ENCODE data around the gene CDH10.

Gene CDH10

DNA sequence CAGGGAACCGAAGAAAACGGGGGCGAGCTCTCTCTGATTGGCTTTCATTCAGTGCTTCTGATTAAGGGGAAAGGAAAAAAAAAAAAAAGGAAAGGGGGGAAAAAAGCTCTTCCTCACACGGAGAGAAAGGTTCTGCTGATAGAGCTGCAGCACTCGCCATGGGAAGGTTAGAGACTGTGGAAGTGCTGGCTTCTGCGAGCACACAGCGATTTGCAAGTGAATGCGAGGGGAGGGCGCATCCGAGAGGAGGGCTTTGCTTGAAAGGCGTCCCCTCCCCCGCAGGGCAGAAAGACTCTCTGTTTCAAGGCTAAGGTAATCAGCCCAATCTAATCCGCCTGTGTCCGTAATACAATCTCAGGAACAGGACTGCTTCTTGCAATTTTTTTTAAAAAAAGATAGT, at the start of gene CDH10:
Gene CDH10, minus strand, starts transcription at position 218 of the 400 bp plus-strand sequence. CDS start 51,488 bp downstream, outside the sequence.
- no peak for DNase-seq

DNA sequence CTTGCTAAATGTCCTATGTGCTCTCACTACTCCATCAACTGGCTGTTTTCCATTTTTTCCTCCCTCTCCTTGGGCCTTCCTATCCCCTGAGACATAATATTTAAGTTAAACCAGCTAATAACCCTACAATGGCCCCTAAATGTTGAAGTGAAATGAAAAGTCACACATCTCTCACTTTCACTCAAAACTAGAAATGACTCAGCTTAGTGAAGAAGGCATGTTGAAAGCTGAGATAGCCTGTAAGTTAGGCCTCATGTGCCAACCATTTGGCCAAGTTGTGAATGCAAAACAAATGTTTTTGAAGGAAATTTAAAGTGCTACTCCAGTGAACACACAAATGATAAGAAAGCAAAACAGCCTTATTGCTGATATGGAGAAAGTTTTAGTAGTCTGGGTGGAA, 48.8 kb upstream of the CDH10 start:
- no peak for DNase-seq

DNA sequence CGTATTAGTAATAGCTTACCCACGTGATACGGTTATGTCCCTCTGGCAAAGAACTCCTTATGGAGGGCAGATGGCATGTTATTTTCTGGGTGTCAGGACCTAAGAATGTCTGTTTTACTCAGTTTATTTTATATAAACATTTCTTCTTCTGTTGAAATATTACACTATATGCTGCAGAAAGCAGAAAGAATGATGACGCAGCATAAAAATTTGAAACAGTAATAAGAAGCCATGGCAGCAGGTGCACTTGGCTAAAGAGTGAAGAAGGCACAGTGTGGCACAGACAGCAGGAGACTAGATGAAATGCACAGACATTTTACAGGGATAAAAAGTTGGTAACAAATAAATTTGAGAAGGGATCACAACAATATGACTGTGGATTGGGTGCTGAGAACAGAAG, 46.3 kb upstream of the CDH10 start:
- no peak for DNase-seq

DNA sequence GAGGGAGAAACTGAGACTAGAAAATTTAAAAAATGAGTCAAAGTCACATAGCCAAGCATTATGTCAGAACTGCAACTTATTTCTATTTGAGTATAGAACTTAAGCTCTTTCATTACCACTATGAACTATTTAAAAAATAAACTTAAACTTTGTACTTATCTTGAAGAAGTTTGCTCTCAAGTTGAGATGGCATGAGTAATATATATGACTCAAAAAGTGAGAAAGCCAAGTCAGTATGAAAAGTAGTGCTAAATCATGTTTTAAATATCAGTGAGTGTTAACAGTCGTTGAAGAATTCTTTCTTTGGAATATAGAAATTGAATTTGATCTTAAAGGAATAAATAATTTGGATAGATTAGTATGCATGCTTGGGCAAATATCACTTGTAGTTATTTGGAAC, 36.3 kb upstream of the CDH10 start:
- no peak for DNase-seq

DNA sequence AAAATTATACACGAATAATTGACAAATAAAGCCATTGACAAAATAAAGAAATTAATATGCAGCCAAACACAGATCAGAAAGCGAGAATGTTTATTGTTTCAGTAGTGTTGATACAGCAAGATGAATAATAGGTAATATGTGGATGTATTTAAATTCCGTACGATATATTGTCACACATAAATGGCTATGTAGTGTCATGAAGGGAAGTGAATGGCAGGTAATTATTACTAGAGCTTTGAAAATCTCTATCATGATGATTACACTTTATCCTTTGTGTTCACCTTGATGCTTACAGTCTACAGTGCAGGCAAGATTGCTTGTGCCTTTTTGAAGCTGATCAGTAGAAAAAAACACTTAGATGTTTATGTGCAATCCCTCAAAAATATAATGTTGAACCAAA, 23.3 kb upstream of the CDH10 start:
- no peak for DNase-seq

DNA sequence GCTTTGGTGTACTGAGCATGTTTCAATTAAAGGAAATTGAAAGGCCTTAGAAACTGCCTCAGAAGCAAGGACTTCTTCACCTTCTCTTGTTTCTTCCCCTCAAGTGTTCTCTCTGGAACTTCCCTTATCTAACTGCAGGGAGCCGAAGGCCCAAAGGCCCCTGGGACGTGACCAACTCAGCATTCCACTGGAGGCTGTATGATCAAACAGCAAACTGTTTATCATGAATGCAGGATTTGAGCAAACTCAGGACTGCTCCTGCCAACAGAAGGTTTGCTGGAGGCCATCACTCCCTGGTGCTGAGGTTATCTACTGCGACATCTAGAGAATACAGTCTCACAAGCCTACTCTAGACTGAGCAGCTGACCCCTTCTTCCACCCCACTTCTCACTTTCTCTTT, 4.8 kb upstream of the CDH10 start:
- DNase-seq, result no peak

DNA sequence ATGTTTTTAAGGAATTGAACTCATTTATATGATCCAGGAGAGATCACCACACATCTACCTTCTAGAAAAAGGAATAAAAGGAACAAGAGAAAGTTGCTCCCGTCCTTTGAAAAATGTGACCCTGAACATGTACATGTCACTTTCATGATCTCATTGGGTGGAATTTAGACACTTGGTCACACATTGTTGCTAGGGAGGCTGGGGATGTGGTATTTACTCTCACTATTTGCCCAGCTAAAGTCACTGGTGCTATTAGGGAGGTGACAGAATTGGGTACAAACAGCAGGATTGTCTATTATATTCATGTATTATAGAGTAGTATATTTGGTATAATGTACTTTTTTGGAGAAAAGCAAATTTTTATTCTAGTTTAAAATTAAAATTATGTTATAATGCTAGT, 2.1 kb upstream of the CDH10 start:
- no peak for DNase-seq

DNA sequence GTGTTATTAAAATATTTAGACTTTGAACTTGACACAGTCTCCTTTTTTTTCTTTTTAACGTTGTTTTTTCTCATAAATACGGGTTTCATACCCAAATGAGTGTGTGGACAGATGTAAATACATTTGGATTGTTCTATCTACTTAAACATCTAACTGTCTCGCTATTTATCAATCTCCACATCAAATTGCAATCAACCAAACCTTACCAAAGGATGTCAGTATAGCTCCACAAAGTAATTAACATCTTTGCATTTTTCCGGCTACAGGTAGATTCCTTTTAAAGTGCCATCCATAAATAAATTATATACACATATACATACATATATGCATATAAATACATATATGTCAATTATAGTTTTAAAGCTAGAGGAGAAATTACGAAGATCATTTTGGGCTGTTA, 705 bp upstream of the CDH10 start:
- DNase-seq, result no peak

DNA sequence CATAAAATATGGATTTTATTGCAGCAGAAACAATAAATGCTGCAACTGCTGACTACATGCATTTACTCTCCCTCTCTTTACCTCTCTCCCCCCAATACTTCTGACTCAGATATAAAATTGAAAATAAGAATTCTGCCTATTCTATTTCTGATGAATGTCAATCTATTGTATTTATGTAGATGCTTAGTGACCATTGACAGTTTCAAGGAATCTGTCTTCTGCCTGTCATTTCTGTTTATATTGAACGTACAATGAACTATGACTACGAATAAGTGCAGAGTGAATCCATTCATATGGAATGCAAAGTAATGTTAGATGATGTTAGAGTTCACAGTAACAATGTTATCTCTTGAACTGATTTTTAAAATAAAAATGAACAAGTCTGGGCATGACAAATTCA, 898 bp downstream of the CDH10 start:
- DNase-seq, result no peak

DNA sequence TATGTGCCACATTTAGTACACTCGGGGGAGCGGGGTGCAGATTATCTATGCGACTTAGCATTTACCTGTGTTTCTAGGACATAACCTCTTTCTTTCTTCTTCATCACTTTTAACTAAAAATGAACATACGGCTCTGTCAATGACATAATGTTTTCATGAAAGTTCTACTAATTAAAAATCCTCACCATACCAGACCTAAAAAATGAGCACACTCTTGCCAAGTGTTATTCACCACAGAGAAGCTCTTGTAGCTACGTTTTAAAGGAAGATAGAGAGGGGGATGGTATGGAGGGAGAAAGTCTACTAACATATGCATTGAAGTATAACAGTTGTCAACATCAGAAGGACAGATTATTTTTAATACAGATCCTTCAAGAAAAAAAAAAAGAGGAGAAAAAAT, 1.6 kb downstream of the CDH10 start:
- no peak for DNase-seq

DNA sequence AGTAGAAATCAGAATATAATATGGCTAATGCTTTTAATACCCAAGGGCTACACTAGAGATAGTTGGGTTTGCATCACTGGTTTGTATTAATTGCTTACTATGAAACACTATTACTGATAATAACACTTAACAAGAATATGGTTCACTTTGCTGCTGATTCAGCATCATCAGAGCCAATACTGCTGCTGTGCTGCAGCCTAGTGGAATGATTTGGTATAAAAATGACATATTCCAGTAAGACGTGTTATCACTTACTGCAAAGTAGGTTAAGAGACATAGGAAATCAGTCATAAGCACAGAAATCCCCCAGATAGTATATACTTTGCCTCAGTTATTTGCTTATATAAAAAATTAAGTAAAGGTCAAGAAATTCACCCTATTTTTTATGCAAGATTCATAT, 2.8 kb downstream of the CDH10 start:
- no peak for DNase-seq

DNA sequence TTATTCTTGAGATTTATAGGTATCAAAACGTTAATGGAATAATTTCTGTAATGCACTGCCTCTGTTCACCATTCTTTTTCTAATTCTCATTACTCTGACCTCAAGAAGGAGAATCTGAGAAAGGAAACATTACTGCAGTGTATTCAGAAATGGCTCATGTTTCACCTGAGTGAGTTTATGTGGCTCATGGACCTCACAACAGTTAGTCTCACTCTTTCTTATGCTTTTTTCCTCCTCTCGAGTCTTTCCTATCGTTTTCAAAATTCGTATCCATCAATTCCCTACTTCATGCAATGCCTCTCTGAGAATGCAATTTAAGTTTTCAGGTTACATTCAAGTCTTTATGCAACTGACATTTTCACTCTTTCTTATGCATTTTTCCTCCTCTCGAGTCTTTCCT, 9.6 kb downstream of the CDH10 start:
- no peak for DNase-seq

DNA sequence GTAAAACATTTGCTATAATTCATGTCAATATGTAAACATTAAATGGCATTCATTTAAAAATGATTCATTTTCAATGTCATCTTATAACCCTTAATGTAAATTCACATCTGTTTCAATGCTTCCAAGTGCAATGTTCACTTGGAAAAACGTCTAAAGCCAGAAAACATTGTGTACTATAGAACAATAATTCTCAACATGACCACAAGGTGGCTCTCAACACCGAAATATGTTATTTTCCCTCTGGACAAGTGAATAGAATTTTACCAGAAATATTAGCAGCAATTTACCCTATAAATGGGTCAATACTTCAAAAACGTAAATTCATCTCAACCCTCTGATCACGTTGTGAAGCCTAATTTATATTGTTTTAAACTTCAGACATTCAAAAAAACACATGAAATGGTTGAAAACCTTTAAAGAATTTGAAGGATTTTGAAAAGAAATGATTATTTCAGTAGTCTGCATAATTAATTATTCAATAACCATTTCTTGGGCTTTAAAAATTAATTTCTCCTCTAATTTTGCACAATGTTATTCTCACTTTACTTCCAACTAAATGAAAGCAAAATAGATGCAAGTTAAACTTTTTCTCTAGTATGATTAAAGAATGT, 11.0 kb downstream of the CDH10 start:
- DNase-seq, result no peak

DNA sequence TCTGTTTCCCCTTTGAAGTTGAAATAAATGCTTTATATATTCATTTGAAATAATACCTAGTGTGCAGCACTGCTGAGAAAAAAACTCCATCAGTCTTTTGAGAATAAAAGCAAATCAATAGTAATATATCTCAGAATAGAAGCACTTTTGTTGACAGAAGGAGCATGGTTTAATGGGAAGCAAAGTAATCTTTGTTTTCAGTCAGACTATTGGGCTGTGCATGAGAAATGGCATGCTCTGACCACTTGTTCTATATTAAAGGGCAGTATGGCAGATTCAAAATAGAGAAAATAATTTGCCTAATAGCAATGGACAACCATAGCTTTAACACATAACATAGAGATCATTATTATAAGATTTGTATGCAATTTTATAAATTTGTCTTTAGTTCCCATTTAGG, 12.4 kb downstream of the CDH10 start:
- no peak for DNase-seq

DNA sequence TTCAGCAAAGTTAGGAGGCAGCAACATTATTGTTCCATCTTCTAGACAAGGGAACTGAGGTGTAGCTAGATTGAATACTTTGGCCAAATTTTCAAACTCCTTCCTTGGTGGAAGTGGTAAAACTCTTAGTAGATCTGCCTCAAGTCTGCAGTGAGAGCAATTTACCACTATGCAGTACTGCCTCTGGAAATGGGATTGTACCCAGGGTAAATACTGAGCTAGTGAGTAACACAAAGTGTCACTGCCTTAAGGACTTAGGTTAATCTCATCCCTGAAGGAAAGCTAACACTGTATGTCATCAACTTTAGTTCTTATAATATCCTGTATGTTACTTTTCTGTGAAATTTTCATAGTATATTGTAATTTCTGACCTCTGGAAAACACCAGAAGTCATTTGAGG, 13.9 kb downstream of the CDH10 start:
- no peak for DNase-seq

DNA sequence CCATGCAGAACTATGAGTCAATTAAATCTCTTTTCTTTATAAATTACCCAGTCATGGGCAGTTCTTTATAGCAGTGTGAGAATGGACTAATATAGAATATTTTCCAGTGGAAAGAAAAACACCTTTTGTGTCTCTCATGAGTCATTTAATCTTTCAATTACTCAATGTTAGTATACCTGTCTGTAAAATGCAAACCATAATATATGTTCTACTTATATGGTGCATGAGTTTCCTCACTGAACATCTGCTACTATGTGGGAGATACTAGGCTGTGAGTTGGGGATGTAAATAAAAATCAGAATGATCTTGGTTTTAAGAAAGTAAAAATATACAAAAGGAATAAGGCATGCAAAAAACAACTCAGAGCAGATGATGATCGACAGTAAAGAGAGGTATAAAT, 15.0 kb downstream of the CDH10 start:
- DNase-seq, result no peak

DNA sequence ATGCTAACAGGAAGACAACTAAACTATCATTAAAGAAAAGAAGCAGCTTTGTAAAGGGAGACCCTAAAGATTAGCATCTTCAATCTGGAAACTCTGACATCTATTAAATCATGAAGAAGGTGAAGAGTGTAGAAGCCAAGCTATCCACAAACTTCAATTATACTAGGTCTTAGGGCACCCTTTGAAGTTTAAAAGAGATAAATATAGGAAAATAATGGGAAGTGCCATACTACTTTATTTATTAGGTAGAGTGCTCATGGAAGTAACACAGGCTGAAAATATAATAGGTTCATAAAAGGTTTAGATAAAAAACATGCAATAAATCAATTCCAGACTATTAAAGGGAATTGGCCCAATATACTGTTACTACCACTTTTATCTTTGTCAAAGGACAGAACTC, 19.9 kb downstream of the CDH10 start:
- DNase-seq, result no peak

DNA sequence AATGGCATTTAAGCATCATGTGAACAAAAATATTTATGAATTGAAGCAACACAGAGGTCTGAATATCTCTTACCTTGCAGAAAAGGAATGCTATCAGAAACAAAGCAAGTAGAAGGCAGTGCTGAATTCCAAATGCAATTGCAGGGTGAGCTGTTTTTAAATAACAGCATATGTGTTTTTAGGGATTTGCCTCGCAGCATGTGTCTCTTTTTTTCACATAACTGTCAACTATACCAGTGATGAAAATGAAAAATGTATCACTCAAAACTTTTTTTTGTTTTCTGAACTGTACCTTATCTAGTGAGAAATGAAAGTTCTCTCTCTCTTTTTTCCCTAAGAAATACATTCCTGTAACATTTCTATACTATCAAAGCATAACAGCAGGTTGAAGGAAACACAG, 21.2 kb downstream of the CDH10 start:
- no peak for DNase-seq

DNA sequence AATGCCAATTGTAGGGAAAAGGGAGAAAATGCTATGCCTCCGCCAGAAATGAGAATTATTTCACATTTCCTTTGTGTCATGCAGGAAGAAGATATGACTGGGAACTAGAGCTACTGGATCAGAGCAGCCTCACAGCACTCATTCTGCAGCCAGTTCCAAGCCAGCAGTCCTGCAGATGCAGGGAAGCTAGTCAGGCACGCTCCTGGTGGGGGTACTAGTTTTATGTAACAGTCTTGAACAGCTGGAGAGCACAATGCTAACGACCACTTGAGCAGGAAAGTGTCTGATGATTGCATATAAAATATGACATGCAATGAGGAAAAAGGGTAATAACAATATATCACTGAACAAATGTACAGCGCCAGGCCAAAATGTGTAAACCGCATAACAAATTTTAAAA, 21.7 kb downstream of the CDH10 start:
- no peak for DNase-seq

DNA sequence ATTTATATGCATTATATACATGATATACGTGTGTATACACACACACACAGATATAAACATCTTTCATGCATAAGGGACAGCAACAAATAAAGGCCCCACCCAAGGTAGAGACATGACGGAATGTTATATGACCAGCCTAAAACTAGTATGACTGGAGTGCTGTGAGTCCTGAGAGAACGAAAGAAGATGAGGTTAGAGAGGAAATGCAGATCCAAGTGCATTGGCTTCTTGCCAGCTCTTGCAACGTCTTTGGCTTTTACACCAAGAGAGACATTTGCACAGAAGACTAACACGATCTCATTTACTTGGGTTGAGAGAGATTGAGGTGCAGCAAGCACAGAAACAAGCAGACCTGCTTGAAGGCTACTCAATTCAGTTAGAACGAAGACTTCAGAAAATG, 23.0 kb downstream of the CDH10 start:
- DNase-seq, result no peak

DNA sequence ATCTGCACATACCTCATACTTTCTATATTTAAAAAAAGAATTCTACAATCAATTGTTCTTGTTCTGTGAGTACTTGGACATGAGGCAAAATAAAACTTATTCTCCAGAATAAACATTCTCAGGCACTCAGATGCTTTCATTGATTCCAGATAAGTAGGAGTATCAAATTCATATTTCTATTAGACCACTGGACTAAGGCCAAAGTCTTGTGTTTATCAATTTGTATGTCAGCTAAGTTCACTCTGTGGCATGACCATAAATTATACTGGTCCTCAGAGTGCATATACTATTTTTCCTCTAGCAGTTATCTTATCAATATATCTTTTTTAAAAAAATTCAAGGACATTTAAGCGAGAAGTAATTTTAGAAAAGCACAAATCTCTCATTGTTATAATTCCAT, 28.2 kb downstream of the CDH10 start:
- DNase-seq, result no peak

DNA sequence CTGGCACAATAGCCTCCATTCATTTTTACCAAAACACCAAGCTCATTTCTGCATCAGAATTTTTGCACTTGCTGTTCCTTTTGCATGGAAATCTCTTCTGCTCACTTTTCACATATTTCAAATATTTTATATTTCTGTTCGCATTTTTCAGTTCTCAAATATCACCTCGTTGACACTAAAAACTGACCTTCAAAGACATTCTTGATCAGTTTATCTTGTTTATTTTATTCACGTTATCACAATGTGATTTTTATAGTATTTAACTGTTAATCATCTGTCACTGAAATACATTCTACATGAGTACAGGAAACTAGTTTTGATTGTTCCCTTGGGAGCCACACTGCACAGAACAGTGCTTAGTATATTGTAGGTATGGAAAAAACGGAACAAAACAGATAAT, 29.6 kb downstream of the CDH10 start:
- DNase-seq, result no peak

DNA sequence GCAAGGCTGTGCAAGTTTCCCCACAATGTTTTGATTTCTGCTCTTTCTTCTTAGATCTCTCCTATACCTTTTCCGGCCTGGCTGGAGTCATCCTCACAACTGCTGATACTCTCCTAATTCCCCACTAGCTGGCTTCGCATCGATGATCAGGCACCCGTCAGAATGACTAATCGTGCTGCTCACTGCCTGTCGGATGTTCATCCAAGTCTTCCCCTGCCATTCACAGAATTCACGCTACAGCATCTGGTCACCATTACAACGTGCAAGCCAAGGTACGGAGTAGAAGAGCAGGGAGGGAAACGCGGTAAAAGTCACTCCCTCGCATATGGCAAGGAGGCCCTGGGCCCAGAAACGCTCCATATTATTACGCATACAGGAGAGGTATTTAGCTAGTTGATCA, 35.1 kb downstream of the CDH10 start:
- DNase-seq, result no peak

DNA sequence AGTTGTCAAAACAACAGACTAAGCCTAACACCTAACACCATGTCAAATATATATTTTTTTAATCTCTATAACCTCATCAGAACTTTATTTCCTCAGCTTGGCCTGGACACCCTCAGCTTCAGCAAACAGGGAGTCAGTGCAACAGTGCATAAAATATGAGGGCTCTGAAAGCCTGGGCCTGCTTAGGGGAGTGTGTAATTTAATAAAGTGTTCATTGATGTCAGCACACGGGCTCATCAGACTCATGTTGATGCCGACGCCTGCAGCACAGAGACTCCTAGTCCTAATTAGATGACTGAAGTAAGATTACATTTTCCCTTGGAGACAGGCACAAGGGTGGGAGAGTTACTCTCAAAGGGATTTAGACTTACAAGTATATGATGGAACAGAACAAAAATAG, 37.8 kb downstream of the CDH10 start:
- DNase-seq, result no peak

DNA sequence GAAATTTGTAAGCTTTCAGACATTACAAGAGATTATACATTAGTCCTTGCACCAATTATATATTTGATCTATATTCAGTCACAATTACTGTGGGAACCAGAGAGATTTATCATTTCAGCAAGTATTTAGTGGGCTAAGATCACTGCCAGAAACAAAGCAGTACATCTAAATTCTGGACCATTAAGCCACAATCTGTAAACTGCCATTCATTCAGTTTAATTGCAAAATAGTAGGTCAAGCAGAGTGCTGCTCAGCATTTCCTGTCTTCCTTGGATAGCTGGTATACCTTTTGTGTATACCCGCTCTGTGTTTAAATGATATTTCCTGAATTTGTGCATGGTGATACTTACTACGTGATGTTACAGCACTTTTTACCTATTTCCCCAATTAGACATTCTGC, 42.6 kb downstream of the CDH10 start:
- DNase-seq, result no peak

DNA sequence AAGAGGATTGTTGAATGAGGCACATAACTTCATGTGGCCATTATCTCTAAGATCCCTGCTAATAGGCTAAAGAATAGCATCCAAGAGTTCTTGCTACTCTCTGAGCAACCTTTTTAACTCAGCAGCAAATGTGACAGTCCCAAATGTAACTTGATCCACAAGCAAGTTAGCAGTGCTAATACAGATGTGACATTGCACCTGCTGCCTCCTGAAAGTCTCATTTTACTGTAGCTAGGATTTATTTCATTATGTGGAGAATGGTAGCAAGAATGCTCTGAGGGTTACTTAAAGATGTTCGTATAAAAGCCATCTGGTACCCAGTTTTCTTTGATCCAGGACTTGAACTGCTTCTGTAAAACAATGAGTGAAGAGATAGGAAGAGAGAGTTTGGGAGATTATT, 45.8 kb downstream of the CDH10 start:
- DNase-seq, result no peak

Measured in activated naive CD4-positive, alpha-beta T cell treated with Interleukin-2 at 50 U/mL for 16 hours (primary cell).